Right lobe of liver (tissue), 6 donors: ENCODE results near the gene CPNE4. TPM values are rescaled to one million over a fixed set of nuclear protein-coding genes. Genes with fewer than 3 reads are reported as not detected.

Experiments used
- ATAC-seq, 4 donors: fragments of 200-7000 bp; cut with Tn5 transposase; one replicate each; pipeline ENCODE4 v1.9.1; 2020; ENCODE audit warnings: mild to moderate bottlenecking in 4 of 4, moderate library complexity in 4 of 4
- DNase-seq, 3 donors: peaks; one replicate each; pipeline ENCODE4 v3.0.0-alpha.2; 2020
- H3K27ac ChIP-seq, 3 donors: fragments of 200-600 bp; one replicate each; pipeline ENCODE4 v1.8.0; 2022
- H3K27me3 ChIP-seq, 2 donors: fragments of 200-600 bp; one replicate each; pipeline ENCODE4 v1.8.0; 2022
- H3K36me3 ChIP-seq, 4 donors: fragments of 200-600 bp; sonication (generic) in 1 of 4; one replicate each; pipeline versions ENCODE4 v1.5.1 to v1.8.0; 2017 to 2022; ENCODE audit warnings: control low read depth in 1 of 4
- H3K4me1 ChIP-seq, 4 donors: fragments of 200-600 bp; sonication (generic) in 1 of 4; one replicate each; pipeline versions ENCODE4 v1.5.1 to v1.8.0; 2017 to 2022; ENCODE audit warnings: control low read depth in 1 of 4
- H3K4me3 ChIP-seq, 3 donors: fragments of 200-600 bp; one replicate each; pipeline ENCODE4 v1.8.0; 2022
- H3K9me3 ChIP-seq, 4 donors: fragments of 200-600 bp; sonication (generic) in 1 of 4; one replicate each; pipeline versions ENCODE4 v1.5.1 to v1.8.0; 2017 to 2022; ENCODE audit warnings: control low read depth in 1 of 4
- CTCF ChIP-seq, 4 donors: fragments of 200-600 bp in 3 of 4; fragments of 450-650 bp in 1 of 4; IDR thresholded peaks; one replicate each; pipeline versions ENCODE4 v1.5.1 to v1.8.0; 2016 to 2022; ENCODE audit warnings: antibody characterized with exemption in 4 of 4, mild to moderate bottlenecking in 2 of 4
- POLR2A ChIP-seq: fragments of 450-650 bp; IDR thresholded peaks from one replicate; pipeline ENCODE4 v1.6.1; 2017; ENCODE audit warnings: antibody characterized with exemption, mild to moderate bottlenecking
- WGBS: methylation state at CpG from one replicate; pipeline ENCODE4 v1.1.6; 2018; ENCODE audit warnings: low coverage, low lambda C conversion rate; ENCODE audit not compliant: insufficient coverage; ENCODE audit errors: missing lambda C conversion rate; 5-methylcytosine and 5-hydroxymethylcytosine counted together
- intact Hi-C, 2 donors: fragments of 100-400 bp; cut with DNase I; formaldehyde crosslinking; loops; one replicate each; pipeline versions ENCODE4 v1.11.2 to v1.14.1; 2022
- total RNA-seq, 6 experiments: library from RNA; depleted of rRNA in 2 of 6; stranded (reverse); fragments of >200 nt in 2 of 6; fragmentation: NEBNext Ultra II Directional in 3 of 6; extraction: Animal tissue kit (Norgen Biotek cat#: 25700) in 3 of 6; gene quantifications; one replicate each; pipeline versions ENCODE4 v1.1.0 to v1.2.4, GENCODE V29; 2016 to 2023
- donor health status: DM: no; HTN: yes; CAD: no.
- donor health status: DM: no; HTN: no; CAD: no.
- donor health status: DM: no; HTN: no; CAD: no.
- donor health status: DM: no; HTN: yes; CAD: no.
- donor health status: DM: no; HTN: yes; CAD: no.

CPNE4 gene
- total RNA-seq, 6 experiments from 2014 or later = not detected

DNA sequence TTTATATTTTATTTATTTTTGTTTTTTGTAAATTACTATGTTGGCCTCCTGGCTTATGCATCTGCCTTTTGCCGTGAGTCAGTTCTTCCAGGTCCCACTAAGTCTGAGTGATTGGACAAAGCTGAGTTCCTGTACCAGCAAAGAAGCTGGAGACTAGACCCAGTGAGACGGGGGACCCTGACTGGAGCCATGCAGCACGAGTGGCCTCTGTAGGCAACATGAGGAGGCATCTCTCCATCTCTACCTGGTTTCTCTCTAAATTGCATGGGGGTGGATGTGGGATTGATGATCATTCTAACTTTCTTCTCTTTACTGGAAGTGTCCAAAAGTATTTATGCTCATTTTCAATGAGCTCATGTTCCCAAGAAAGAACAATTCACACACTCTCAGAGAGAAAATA is 376.7 kb downstream of the CPNE4 start:
- intact Hi-C loops = no loop called here
- Histone ChIP-seq H3K36me3 (no peaks in the 10 kb centered on the region), H3K27ac (no peak overlapping the region), H3K27me3 (no peaks in the 10 kb centered on the region), H3K4me3 (no peak overlapping the region), H3K9me3 (no peaks in the 10 kb centered on the region), H3K4me1 (no peaks in the 10 kb centered on the region)
- DNase-seq (no peak), ATAC-seq (peak in 1 of 4 donors; percentile 29)
- WGBS = 39% methylated on average over 3 of the region's 3 CpGs
- TF ChIP-seq CTCF (IDR thresholded peaks at IDR 0.05) = no peak
- no peak for TF ChIP-seq POLR2A

GRCh38 chr3:131655070-131655690 is 379.6 kb downstream of the CPNE4 start:
- no peak overlapping the region for H3K27ac ChIP-seq
- 49% methylated on average over 7 of the region's 7 CpGs for WGBS
- H3K27me3 ChIP-seq = no peaks in the 10 kb centered on the region
- no peaks in the 10 kb centered on the region for H3K4me1 ChIP-seq
- no peaks in the 10 kb centered on the region for H3K9me3 ChIP-seq
- DNase-seq (no peak), ATAC-seq (no peak)
- H3K36me3 ChIP-seq = no peaks in the 10 kb centered on the region
- TF ChIP-seq POLR2A = no peak
- H3K4me3 ChIP-seq = no peak overlapping the region
- intact Hi-C loops = no loop called here

DNA sequence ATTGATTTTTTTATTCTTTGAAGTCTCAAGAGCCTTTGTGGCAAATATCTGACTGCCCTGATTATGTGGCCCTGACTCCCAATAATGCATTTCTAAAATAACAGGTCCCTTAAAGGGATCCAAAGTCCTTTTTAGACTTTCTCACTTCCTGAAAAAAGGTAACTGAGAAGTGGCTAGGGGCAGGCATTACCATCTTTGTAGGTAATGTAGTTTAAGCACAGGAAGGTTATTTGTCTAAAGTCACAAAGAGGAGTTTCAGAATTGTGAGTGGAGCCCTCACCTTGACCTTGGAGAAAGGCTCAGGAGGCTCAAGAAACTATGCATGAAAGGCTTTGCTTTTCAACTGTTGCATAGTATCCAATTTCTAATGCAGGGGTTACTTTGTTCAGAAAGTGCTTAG is 389.2 kb downstream of the CPNE4 start:
- TF ChIP-seq POLR2A (no peak), CTCF (IDR thresholded peaks at IDR 0.05) (no peak)
- DNase-seq = no peak
- no peaks in the 10 kb centered on the region for H3K36me3 ChIP-seq
- H3K4me1 ChIP-seq = no peaks in the 10 kb centered on the region
- no peaks in the 10 kb centered on the region for H3K27me3 ChIP-seq
- no peak overlapping the region for H3K27ac ChIP-seq
- no peaks in the 10 kb centered on the region for H3K9me3 ChIP-seq
- no peak for ATAC-seq
- intact Hi-C loops = no loop called here
- no peak overlapping the region for H3K4me3 ChIP-seq

DNA sequence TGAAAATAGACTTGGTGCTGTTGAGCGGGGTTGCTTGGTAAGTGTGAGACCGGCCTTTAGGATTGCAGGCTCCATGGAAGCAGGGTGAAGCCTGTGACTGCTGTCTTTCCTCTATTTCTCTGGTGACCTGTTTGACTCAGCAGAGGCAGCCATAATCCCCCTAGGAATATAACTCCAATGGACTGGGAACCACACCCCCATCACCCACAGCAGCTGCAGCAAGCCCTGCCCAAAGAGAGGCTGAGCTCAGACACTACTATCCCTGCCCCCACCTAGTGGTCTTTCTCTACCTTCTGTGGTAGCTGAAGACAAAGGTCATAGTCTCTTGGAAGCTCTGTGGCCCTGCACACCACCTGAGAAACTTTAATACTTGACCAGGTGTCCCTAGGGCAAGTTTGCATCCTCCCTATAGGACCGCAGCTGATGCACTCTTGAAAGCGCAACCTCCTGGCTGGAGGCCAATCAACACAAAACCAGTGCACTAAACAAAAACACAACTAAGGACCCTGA is 398.5 kb downstream of the CPNE4 start:
- H3K27ac ChIP-seq = no peak overlapping the region
- H3K27me3 ChIP-seq = no peaks in the 10 kb centered on the region
- WGBS = 100% methylated on average over 2 of the region's 4 CpGs
- H3K36me3 ChIP-seq = no peaks in the 10 kb centered on the region
- intact Hi-C loops = no loop called here
- no peak for ATAC-seq
- TF ChIP-seq CTCF (IDR thresholded peaks at IDR 0.05) (no peak), POLR2A (no peak)
- no peak for DNase-seq
- H3K4me3 ChIP-seq = no peak overlapping the region
- H3K9me3 ChIP-seq = no peaks in the 10 kb centered on the region
- H3K4me1 ChIP-seq = no peaks in the 10 kb centered on the region

- WGBS = 38% methylated on average over 1 of the region's 1 CpG
- H3K4me3 ChIP-seq = no peak overlapping the region
- no peaks in the 10 kb centered on the region for H3K27me3 ChIP-seq
- H3K27ac ChIP-seq = no peak overlapping the region
- DNase-seq (no peak), ATAC-seq (no peak)
- intact Hi-C loops = no loop called here
- no peaks in the 10 kb centered on the region for H3K9me3 ChIP-seq
- H3K4me1 ChIP-seq = no peaks in the 10 kb centered on the region
- TF ChIP-seq CTCF (IDR thresholded peaks at IDR 0.05) = no peak
- no peaks in the 10 kb centered on the region for H3K36me3 ChIP-seq
Observed at GRCh38 chr3:131630807-131631206, 404.0 kb downstream of the CPNE4 start.
